ENCODE measurements around the gene CCN6. TPM values are rescaled to one million over a fixed set of nuclear protein-coding genes. Genes with fewer than 3 reads are reported as not detected.

The CCN6 gene
- total RNA-seq, 1 experiment from 2014 or later: not detected

DNA sequence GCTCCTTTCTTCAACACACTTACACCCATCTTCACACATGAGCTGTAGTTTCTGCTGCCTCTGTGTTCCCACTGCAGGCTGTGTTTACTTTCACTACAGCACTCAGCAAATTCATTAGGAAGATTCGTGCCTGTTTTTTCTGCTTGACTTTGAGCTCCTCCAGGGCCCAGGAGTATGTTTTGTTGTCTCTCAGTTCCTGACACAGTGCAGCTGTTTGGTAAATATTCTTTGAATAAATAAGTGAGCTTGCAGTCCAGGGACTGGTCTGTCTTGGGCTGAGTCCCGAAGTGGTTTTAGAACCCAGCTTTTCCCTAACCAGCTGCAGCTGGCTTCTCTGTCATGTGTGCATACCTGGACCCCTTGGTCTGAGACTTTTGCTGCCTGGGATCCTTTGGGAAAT lies 46.6 kb upstream of the CCN6 start:
- Histone ChIP-seq H3K27ac (ENCODE audit: low read depth, low read length) (no peak overlapping the region), H3K9me3 (ENCODE audit: control insufficient read depth in 1 of 2, insufficient read depth in 1 of 2, low read depth in 1 of 2, low read length in 2 of 2) (no peaks in the 10 kb centered on the region), H3K4me3 (replicated peaks in 1 of 2; ENCODE audit: low read depth in 1 of 2, low read length in 2 of 2) (no peak overlapping the region), H3K27me3 (ENCODE audit: insufficient read depth, low read length) (no peaks in the 10 kb centered on the region), H2AFZ (ENCODE audit: low read depth, low read length, poor library complexity, severe bottlenecking) (no peak overlapping the region), H3K4me1 (ENCODE audit: control insufficient read depth in 1 of 2, insufficient read depth in 2 of 2, low read length in 2 of 2) (no peaks in the 10 kb centered on the region), H3K79me2 (ENCODE audit: insufficient read depth, low read length) (no peaks in the 10 kb centered on the region), H4K20me1 (ENCODE audit: insufficient read depth) (no peaks in the 10 kb centered on the region), H3K4me2 (ENCODE audit: low read length) (no peak overlapping the region), H3K9ac (ENCODE audit: low read length) (no peak overlapping the region), H3K36me3 (ENCODE audit: control insufficient read depth in 1 of 2, insufficient read depth in 2 of 2, low read length in 2 of 2) (no peaks in the 10 kb centered on the region), H3K9me2 (ENCODE audit: insufficient read depth) (no peaks in the 10 kb centered on the region)
- ATAC-seq (no peak), DNase-seq (ENCODE audit: low read depth, low spot score) (no peak)
- CTCF ChIA-PET: interaction anchor here (1.2 kb wide), 1 partner anchor 21 kb away, joined by 3 read pairs; no protein-coding TSS in a partner anchor
- TF ChIP-seq ATF3 (IDR thresholded peaks at IDR 0.05) (no peak), CBX3 (IDR thresholded peaks at IDR 0.05; ENCODE audit: low read depth) (no peak), SRF (IDR thresholded peaks at IDR 0.05; ENCODE audit: low read depth) (no peak), TCF7L2 (IDR thresholded peaks at IDR 0.05; ENCODE audit: borderline replicate concordance, extremely low read depth, insufficient read depth, insufficient read length) (no peak), EGR1 (IDR thresholded peaks at IDR 0.05; ENCODE audit: low read depth) (no peak), FOSL1 (IDR thresholded peaks at IDR 0.05; ENCODE audit: low read depth) (no peak), CTCF (IDR thresholded peaks at IDR 0.05 in 2 of 3, conservative IDR thresholded peaks at IDR 0.05 in 1 of 3; ENCODE audit: borderline replicate concordance in 1 of 3, insufficient read depth in 1 of 3, low read depth in 2 of 3, low read length in 2 of 3) (no peak), ZFX (IDR thresholded peaks at IDR 0.05) (no peak), RAD21 (IDR thresholded peaks at IDR 0.05; ENCODE audit: low read depth) (no peak), POLR2AphosphoS5 (IDR thresholded peaks at IDR 0.05; ENCODE audit: low read depth, low read length) (no peak), YY1 (IDR thresholded peaks at IDR 0.05; ENCODE audit: extremely low read depth, insufficient replicate concordance, low read depth, low read length) (no peak), SIN3A (IDR thresholded peaks at IDR 0.05; ENCODE audit: low read depth) (no peak), CEBPB (IDR thresholded peaks at IDR 0.05; ENCODE audit: low read depth) (no peak)
- intact Hi-C loops (cut with micrococcal nuclease): no loop called here
- RAD21 ChIA-PET (ENCODE audit: low non-redundant PET in 1 of 2, low total read pairs in 2 of 2, uncharacterized antibody in 2 of 2, unreplicated experiment in 2 of 2): no interaction called here
- BruUV-seq (replicated peaks): no TSS peak
- POLR2A ChIA-PET: no interaction called here

Data from HCT116 (cell line).